Measurements from ENCODE around the gene PDE8A.
"Not testable (repeated sequence)": the region's sequence is repeated elsewhere in the genome, so short reads cannot be mapped to it uniquely, and the experiment has no call there.

The PDE8A gene

DNA sequence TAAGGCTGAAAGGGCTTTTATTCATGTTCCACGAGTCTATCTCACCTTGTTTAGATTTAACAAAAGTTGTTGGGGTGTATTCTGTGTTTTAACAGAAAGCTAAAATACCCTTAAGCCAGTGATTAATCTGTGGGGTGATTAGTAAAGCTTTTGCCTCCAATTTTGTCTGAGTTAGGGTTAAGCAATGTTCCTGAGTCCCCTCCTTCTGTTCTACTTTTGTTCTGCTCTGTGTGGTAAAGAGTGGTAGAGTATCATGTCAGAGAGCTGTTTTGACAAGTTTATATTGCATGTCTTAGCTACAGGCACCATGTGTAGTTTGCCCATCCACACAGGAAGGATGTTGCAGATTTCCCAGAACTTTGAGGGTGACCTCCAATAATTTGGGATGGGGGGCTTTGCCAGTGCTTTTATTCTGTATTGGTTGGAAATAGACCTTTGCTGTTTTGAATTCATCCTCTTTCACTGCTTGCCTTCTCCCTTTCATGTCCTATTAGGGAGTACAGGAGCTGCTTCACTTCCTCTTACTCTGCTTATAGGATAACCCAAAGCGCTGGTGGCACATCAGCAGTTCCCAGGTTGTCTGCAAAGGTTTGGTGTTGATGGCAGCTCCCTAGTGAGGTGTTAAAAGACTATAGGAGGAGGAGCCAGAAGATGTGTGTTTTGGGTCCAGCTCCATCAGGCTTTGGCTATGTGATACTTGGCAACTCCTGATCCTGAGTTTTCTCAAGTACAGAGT lies 7.4 kb downstream of the PDE8A start:
- no peak for DNase-seq (ENCODE audit: low read depth in 2 of 2)

DNA sequence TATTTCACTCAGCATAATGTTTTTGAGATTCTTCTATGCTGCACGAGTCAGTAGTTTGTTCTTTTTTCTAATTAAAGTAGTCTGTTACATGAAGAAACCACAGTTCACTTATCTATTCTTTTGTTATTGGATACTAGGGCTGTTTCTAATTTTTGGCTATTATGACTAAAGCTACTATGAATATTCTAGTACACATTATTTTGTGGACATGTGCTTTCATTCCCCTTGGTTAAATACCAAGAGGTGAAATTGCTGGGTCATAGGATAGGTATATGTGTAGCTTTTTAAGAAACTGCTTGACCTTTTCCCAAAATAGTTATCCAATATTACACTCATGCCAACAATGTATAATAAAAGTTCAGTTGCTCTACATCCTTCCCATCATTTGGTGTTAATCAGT lies 8.9 kb downstream of the PDE8A start:
- DNase-seq (ENCODE audit: low read depth in 2 of 2), result no peak

DNA sequence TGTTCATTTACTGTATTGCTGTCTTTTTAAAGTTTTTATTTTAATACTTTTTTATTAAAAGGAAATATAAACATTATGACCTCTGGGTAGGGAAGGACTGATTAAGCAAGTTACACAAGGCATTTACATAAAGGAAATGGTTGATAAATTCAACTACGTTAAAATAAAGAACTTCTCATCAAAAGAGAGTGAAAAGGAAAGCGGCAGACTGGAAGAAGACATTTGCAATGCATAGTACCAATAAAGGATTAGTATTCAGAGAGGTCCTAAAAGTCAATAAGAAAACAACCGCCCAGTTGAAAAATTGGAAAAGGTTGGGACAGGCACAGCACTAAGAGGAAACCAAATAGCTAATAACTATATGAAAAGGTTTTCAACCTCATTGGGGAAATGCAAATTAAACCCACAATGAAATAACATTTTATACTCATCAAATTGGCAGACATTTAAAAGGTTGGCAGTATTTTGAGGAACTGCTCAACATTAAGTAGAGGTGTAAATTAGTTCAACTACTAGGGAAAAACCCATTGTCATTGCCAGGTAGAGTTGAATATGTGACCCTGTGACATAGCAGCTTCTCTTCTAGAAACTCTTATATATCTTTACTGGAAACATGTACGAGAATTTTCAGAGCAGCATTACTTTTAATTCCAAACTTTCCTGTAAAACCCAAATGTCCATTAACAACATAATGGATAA lies 9.5 kb downstream of the PDE8A start:
- no peak for DNase-seq (ENCODE audit: low read depth in 2 of 2)

DNA sequence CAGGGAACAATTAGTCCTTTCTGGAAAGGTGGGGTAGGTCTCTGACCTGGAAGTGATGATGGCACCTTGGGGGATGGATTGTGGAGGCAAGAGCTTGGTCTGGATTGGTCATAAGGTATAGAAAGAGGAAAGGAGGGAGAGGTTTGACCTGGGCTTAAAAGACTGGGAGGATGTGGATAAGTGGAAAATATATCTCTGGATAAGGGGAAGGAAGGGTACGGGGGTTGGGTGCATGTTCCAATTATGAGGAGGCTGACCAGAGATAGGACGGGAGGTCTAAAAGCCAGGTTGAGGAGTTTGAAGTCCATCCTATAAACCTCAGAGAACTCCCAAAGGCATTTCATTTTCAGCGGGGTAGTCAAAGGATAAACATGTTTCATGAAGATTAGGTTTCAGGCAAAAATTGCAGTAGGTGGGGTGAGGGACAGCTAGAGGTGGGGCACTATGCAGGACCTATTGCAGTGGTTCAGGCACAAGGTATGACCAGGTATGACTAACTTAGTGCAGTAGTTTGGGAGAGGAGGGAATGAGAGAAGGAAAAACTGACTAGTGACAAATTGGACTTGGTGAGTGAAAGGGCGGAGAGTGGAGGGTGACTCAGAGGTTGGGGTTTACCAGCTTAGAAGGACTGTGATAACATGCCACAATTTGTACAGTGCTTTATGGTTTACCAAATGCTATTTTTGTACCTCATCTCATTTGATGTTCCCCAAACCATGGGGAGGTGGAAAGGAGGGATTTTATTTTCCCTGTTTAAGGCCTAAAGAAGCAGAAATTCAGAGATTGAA lies 10.7 kb downstream of the PDE8A start:
- peak; percentile 28 to 35 for DNase-seq (ENCODE audit: low read depth in 2 of 2)

DNA sequence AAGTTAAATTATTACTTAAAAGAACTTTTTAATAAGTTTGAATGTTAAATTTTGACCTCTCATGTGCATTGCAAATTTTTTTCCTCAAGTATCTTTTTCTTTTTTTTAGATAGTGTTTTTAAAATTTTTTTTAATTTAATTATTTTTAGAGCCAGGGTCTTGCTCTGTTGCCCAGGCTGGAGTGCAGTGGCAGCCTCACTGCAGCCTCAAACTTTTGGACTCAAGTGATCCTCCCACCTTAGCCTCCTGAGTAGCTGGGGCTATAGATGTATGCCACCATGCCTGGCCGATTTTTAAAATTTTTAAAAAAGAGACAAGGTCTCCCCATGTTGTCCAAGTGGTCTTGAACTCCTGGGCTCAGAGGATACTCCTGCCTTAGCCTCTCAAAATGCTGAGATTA lies 14.4 kb downstream of the PDE8A start:
- no peak for DNase-seq (ENCODE audit: low read depth in 2 of 2)

DNA sequence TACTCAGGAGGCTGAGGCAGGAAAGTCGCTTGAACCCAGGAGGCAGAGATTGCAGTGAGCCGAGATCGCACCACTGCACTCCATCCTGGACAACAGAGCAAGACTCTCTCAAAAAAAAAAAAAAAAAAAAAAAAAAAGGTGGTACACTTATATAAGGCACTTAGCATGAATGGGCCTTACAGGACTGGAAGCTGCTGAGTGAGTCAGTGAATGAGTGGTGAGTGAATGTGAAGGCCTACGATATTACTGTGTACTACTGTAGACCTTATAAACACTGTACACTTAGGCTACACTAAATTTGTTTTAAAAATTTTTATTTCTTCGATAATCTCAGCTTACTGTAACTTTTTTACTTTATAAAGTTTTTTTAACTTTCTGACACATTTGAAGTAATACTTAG lies 15.1 kb downstream of the PDE8A start:
- not testable (repeated sequence) for DNase-seq (ENCODE audit: low read depth in 2 of 2)

DNA sequence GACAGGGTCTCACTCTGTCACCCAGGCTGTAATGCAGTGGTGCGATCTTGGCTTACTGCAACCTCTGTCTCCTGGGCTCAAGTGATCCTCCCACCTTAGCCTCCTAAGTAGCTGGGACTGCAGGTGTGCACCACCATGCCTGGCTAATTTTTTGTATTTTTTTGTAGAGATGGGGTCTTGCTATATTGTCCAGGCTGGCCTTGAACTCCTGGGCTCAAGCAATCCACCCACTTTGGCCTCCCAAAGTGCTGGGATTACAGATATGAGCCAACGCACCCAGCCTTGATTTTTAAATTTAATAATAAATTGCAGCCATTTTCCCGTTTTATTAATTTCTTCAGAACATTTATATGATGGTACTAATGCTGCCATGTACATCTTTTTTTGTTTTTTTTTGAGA lies 15.6 kb downstream of the PDE8A start:
- not testable (repeated sequence) for DNase-seq (ENCODE audit: low read depth in 2 of 2)

DNA sequence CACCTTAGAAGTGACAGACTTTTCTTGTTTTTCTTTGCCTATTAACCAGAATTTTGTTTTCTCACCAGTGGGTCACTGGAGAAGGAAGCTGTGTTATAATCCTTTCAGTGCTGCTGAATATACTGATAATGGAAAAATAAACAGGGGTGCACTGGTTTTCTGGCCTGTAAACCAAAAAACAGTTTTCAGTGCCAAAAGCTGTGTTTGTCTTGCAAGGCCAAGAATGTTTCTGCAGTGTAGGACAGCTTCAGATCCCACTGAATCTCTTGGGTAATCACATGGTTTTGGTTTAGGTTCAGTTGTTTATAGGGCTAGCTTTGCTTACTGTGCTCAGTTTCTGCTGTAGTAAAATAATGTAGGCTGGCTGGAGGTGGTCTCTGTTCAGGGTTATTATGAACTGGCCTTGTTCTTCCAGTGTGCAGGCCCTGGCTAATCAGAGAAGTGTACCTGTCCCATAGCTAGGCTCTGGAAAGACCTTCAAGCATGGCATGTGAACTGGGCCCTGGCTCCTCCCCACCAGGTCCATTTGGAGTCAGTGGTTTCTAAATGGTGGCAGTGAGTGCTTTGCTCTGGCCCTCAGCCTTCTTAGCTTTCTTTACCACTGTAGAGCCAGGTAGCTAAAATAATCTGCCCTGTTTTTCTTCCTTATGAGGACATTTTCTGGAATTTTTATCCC lies 18.7 kb downstream of the PDE8A start:
- no peak for DNase-seq (ENCODE audit: low read depth in 2 of 2)

DNA sequence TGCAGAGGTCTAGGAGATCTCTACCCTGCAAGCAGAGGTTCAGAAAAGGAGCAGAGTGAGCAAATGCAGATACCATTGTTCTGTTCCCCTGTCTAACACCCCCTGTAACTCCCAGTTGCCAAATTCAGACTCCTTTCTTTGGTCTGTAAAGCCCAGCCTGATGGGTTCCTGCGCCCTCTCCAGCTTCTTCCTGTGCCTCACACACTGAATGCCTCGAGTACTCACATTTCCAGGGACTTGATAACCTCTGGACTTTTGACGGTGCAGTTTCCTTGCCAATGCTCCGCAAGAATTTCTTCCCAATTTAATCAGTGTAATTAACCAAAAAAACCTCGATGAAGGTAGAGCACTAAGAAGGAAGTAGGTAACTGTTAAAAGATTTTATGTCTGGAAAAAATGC lies 19.3 kb downstream of the PDE8A start:
- no peak for DNase-seq (ENCODE audit: low read depth in 2 of 2)

DNA sequence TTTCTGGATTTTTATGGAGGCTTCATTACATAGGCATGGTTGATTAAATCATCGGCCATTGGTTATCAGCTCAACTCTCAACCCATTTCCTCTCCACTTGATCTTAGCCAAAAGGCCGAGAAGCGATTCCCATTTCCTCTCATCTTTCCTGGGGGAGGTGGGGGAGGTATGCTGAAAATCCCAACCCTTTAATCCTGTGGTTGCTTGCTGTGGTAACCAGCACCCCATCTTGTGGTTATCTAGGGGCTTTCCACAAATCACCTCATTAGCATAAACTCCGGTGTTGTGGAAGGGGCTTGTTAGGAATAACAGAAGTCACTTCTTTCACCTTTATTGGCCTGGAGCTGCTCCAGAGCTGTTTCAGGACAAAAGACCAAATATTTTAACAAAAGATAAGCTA lies 20.9 kb downstream of the PDE8A start:
- no peak for DNase-seq (ENCODE audit: low read depth in 2 of 2)

DNA sequence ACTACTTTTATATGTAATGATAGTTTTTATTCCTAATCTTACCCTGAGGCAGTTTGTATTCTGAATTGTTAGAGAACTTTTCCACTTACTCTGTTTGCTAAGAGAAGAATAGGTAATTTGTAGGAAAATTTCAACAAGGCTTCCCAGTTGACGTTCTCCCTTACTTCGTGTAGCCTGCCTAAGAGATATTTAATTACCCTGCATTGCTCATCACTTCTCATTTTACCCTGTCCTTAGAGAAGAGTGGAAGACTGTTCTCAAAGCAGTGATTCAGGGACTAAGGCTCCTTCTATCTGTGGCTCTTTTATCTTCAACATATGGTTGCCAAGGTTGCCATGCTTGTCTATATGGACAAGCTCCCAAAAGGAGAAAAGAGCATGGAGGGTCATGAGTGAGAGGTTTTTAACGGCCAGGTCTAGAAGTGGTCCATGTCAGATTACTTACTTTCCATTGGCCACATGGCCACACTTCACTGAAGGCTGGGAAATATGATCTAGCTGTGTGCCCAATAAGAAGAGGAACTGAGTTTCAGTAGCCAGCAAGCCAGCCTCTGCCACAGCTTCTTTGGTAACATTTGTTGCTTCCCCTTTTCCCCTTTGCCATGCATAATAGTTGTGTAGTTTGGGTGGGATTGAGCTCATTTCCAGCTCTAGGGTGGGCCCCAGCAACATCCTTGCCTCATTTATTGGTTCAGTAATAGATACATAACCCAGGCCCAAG lies 22.1 kb downstream of the PDE8A start:
- no peak for DNase-seq (ENCODE audit: low read depth in 2 of 2)

DNA sequence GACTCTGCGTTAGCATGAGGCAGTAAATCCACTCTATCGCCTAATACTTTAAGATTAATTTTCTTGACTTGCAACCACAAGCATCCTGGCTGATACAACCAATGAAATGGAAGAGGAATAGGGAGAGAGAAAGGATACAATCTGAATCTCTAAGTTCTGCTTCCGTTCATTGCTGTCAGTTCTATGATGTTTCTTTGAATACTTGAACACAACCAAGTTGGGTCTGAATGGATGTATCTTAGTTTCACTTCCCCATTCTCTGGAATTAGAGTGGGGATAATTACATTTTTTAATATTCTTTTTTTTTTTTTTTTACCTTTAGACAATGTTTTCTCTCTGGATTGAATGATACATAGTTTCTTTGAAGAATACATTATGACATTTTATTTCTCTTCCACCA lies 22.9 kb downstream of the PDE8A start:
- no peak for DNase-seq (ENCODE audit: low read depth in 2 of 2)

DNA sequence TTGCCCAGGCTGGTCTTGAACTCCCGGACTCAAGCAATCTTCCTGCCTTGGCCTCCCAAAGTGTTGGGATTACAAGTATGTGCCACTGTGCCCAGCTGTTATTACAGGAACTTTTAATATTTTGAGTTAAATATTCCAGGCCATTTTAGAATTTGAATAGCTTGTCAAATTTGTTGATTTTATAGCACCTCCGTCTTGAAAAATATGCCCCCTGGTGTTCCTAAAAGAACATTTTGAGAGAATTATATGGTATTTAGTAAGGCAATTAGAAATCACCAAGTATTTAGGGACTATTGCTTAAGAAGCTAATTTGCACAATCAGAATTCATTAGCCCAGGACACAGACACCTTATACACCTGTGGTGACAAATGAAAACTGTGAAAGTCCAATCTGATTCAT lies 23.7 kb downstream of the PDE8A start:
- DNase-seq (ENCODE audit: low read depth in 2 of 2), result no peak

DNA sequence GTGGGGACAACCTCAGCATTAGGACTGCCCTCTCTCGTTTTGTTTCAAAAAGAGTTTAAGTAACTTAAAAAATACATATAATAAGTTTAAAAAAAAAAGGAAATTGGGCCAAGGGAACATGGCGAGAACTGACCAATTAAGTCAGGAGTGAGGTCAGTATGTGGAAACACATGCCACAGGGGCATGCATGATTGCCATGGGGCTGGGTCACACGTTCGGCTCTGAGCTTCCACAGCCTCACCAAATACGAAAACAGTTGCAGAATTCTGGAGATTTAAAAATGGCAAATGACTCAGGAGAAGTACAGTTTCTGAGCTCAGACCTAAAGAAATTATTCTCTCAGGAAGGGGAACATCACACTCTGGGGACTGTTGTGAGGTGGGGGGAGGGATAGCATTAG lies 24.1 kb downstream of the PDE8A start:
- DNase-seq (ENCODE audit: low read depth in 2 of 2), result no peak

DNA sequence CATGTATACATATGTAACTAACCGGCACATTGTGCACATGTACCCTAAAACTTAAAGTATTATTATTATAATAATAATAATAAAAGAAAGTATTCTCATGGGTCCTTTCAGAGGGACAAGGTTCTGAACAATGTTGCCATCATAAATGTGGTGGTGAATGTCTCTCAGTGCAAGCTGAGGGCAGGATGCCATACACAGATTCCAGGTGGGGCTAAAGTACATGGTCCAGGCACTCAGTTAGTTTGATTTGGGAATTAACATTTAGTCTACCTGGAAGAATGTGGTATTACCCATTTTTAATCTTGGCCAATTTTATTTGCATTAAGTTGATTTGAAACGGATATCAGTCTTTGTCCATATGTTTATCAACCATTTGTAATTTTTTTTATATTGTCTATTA lies 24.5 kb downstream of the PDE8A start:
- DNase-seq (ENCODE audit: low read depth in 2 of 2), result no peak

DNA sequence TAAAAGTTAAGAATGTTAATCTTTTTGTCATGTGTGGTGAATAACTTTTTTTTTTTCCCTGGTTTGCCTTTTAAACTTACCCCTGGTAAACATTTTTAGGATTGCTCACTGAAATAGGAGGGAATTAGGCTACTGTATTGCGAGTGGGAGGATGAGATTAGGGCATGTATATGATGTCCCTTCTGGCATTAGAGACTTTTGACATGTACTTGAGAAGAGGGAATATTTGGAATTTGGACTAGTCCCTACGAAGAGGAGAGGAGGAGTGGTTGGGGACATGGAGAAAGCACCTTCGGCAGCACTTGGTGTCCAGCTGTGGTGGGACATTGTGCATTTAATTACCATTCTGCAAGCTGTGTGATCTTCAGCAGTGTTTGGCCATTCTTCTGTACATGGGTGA lies 25.0 kb downstream of the PDE8A start:
- no peak for DNase-seq (ENCODE audit: low read depth in 2 of 2)

DNA sequence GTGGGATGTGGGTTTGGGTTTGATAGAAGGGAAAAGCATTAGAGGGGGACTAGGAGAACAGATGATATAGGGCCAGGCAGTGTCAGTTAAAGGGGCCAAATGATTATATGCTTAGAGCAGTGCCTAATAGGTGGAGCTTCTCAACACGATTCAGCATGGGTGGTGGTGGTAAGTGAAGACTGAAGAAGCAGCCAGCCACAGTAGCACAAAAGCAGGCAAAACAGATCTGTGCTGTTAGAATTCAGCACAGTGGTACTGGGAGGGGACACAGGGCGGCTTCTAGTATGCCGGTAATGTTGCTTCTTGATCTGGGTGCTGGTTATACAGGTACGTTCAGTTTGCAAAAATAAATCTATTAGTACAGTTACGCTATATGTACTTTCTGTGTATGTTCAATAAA lies 25.5 kb downstream of the PDE8A start:
- no peak for DNase-seq (ENCODE audit: low read depth in 2 of 2)

DNA sequence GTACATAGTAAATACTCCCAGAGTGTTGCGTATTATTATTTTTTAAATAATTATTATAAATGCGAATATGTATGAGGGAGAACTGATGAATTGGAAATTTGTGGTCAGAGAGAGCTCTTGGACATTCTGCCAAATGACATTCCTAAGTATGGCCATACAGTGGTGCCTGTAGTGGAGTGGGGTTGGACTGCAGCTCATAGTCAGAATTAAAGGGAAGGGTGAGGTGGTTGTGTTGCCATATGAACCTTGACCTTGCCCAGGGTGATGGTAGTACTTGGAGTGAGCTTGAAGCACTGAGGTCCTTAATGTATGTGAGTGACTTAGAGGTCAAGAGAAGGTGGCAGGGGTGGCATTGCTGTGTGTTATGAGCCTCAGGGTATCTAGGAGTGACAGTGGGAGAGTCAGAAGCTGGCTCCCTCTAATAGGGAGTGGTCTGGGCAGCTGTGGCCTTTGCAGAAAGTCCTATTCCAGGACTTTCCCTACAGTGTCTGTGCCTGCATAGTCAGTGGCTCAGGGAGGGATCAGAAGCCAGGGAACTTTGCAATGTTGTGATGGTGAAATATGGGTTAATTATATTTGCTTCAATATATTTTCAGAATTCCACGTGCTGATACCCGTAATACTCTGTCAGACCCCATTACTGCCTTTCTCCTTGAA lies 26.2 kb downstream of the PDE8A start:
- DNase-seq (ENCODE audit: low read depth in 2 of 2), result no peak

DNA sequence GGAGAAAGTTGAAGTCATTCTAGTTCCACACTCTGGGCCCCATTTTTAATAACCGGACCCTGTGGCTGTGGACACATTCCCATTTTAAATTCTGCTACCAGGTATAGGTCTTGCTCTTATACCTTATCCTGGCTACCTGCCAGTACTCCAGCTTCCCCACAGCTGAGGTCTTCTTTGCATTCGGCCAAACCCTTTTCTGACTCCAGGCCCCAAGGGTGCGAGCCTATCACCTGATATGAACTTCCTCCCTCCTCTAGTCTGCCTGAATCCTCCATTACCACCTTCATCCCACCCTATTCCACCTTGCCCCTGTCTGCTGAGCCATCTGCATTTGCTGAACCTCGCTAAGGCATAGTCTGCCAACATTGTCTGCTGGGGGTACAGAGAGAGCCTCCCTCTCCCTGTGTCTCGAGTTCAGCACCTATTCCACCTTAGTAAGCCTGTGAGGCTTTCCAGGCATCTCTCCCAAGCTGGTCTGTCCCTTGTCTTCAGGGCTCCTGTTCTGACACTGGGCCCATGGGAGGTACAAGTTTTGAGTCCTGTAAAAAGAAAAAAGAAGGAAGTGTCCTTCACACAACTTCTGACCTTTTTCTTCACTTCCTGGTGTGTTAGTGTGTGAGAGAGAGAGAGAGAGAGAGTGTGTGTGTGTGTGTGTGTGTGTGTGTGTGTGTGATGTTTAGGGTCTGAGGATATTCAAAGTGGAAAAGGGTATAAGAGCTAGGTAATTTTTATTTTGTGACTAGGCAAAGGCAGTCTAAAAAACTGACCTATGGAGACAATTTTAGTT lies 27.0 kb downstream of the PDE8A start:
- no peak for DNase-seq (ENCODE audit: low read depth in 2 of 2)

DNA sequence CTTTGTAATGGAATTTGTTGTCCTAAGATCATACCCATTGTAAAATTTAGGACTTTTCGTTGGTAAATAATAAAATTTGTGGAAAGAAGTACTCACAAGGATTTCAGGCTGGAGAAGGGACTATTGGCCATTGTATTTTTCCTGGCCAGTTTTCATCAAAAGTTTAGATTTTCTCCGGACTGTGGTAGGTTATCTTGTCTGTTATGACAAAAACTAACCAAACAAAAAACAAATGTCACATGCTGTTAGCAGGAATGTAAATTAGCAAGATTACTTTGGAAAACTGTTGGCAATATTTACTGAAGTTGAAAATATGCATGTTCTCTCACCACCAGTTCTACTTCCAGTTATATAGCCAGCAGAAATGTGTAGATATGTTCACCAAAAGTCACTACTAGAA lies 27.8 kb downstream of the PDE8A start:
- no peak for DNase-seq (ENCODE audit: low read depth in 2 of 2)

DNA sequence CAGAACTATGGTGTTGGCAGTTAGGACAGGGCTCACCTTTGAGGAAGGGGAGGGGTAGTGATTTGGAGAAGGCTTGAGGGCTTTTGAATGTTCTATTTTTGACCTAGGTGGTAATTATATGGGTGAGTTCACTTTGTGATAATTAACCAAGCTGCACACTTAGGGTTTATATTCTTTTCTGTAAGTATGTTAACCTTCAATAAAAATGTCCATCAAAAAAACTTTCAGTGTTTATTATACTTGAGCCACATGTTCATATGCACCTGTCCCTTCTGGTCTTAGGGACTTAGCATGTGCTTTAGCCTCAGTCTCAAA lies 28.4 kb downstream of the PDE8A start:
- DNase-seq (ENCODE audit: low read depth in 2 of 2), result no peak
